Stimulated activated CD8-positive, alpha-beta memory T cell treated with anti-CD3 and anti-CD28 coated beads, Interleukin-4, amount 100 ng/mL, for 48 hours (primary cell): ENCODE data around the gene ZNF566.
"Not testable (repeated sequence)": the region's sequence is repeated elsewhere in the genome, so short reads cannot be mapped to it uniquely, and the experiment has no call there.

Experiments used
- DNase-seq: peaks from one replicate; pipeline ENCODE4 v3.0.0-alpha.2; 2020

ZNF566 gene

GRCh38 chr19:36489118-36489919 lies at the start of gene ZNF566:
ZNF566 (minus strand) TSS chr19:36489561; CDS start chr19:36476557, 13,004 bp downstream.
- peak; percentile 94 for DNase-seq

GRCh38 chr19:36528921-36529518 lies 39.7 kb upstream of the ZNF566 start:
- DNase-seq = peak; percentile 48

- peak; percentile 96 for DNase-seq
Measured at GRCh38 chr19:36528194-36528920, 39.0 kb upstream of the ZNF566 start, which contains the start of gene ZNF260. ZNF260 (minus strand) TSS chr19:36528271; CDS start chr19:36515238, 13,033 bp downstream.

GRCh38 chr19:36527873-36528193 lies 38.5 kb upstream of the ZNF566 start:
- no peak for DNase-seq

- DNase-seq = no peak
Measured at GRCh38 chr19:36527341-36527740, 38.0 kb upstream of the ZNF566 start.

- no peak for DNase-seq
Measured at GRCh38 chr19:36526581-36526980, 37.2 kb upstream of the ZNF566 start.

- no peak for DNase-seq
Measured at GRCh38 chr19:36524617-36525016, 35.3 kb upstream of the ZNF566 start.

- DNase-seq = no peak
Measured at GRCh38 chr19:36514012-36514612, 24.8 kb upstream of the ZNF566 start.

- no peak for DNase-seq
Measured at GRCh38 chr19:36508325-36508724, 19.0 kb upstream of the ZNF566 start.

- no peak for DNase-seq
Measured at GRCh38 chr19:36501973-36502372, 12.6 kb upstream of the ZNF566 start.

- DNase-seq = no peak
Measured at GRCh38 chr19:36497001-36497400, 7.6 kb upstream of the ZNF566 start.

GRCh38 chr19:36492689-36493453 lies 3.5 kb upstream of the ZNF566 start:
- peak; percentile 48 for DNase-seq

- DNase-seq = not testable (repeated sequence)
Measured at GRCh38 chr19:36490846-36491245, 1.5 kb upstream of the ZNF566 start.

GRCh38 chr19:36489920-36490415 lies 607 bp upstream of the ZNF566 start:
- DNase-seq = peak; percentile 79

- no peak for DNase-seq
Measured at GRCh38 chr19:36488846-36489117, 579 bp downstream of the ZNF566 start.

- DNase-seq = no peak
Measured at GRCh38 chr19:36488118-36488845, 1.1 kb downstream of the ZNF566 start.

- no peak for DNase-seq
Measured at GRCh38 chr19:36483653-36484052, 5.7 kb downstream of the ZNF566 start.

- no peak for DNase-seq
Measured at GRCh38 chr19:36482876-36483275, 6.5 kb downstream of the ZNF566 start.

GRCh38 chr19:36460046-36460445 lies 29.3 kb downstream of the ZNF566 start:
- no peak for DNase-seq

GRCh38 chr19:36456831-36457230 lies 32.5 kb downstream of the ZNF566 start:
- DNase-seq = no peak

GRCh38 chr19:36449059-36449670 lies 40.2 kb downstream of the ZNF566 start:
- no peak for DNase-seq
